HG03432 (cell line): Measurements from ENCODE around the gene DNTTIP2.
"Not testable (repeated sequence)": the region's sequence is repeated elsewhere in the genome, so short reads cannot be mapped to it uniquely, and the experiment has no call there.

Source experiments
- ATAC-seq: cut with Tn5 transposase; IDR thresholded peaks from one replicate; pipeline ENCODE4 v1.9.1; 2021; ENCODE audit warnings: mild to moderate bottlenecking, moderate library complexity; ENCODE audit not compliant: unreplicated experiment

DNTTIP2 gene

DNA sequence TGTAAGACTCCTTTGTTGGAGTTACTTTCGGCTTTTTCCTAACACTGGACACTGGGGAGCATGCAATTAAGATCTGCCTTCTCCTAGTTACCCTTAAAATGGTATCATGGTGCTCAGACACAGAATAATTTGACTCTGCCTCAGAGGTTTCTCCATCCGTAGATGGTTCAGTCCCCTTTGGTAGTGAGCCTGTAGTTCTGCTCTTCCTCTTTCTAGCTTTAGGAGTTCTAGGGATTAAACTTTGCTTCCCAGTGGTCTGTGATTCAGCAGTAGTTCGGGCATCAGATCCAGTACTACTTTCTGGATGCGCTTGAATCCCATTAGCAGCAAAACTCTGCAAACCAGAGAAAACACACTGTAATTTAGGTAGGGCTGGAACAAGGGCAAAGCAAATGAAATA, 1.5 kb downstream of the DNTTIP2 start:
- ATAC-seq: no peak

DNA sequence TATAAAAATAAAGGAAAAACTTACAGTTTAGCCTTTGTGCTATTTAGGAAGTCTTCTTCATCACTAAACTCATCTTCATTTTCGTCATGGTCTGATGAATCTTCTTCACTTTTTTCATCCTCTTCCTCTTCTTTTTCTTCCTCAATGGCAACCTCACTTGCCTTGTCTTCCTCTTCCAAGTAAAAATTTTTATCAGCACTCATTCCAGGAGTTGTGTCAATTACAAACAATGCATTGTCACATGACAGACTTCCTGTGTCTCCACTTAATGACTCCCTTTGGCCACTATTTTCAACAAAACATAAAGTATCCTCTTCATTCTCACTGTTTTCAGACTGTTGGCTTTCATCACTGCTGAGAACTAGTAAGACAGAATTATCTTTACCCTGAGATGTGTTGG, 2.8 kb downstream of the DNTTIP2 start:
- no peak for ATAC-seq

DNA sequence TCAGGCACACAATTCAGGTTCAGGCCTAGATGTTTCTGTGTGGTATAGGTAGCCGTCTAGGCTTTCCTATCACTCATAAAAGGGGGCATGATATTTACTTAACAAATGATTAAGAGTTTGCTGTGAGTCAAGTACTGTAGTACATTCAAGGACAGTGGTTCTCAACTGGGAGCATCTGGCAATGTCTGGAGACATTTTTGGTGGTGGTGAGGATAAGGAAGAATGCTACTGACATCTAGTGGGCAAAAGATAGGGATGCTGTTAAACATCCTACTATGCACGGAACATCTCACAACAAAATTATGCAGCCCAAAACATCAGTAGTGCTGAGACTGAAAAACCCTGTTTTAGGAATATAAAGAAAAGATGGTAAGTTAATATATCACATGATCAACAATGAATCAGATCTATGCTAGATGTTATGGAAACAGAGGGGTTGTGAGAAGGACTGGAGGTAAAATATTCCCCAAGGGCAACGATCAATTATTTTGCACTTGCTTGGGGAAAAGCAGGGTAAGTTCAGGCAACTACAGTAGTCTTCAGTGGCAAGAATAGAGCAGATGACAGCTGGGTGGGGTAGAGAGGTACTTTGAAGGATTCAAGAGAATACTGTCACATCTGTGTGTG, 4.9 kb downstream of the DNTTIP2 start:
- ATAC-seq: no peak

DNA sequence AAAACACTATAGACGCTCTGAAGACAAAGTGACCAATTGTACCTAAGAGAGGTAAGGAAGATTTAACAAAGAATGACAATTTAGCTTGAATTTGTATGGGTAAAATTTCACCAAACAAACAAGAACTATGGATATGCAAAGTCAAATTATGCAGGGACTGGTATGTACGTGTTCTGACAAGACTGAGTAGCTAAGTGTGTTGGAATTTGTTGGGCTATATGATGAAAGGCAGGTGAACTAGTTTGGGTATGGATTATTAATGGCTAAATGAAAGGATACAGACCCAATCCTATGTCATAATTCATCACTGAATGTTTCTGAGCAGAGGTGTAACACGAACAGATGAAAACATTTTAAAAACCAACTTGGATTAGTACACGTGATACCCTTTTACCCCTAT, 7.6 kb downstream of the DNTTIP2 start:
- ATAC-seq: no peak

DNA sequence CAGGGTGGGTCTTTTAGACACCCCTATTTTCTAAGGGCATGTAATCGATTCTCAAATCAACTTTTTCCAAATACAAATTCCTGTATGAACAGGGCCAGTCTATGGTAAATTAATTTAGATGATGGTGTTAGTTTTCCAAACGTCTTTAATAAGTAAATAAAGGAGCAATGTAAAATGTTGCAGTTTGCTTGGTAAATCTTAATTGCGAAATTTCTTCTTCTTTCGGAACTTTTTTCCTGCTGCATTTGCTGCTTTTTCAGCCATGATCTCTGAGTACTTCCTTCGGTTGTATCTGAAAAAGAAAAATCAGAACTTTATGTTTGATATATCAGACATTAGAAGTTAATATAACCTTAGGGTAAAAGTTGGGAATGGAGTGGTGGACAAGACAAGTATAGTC, 9.4 kb downstream of the DNTTIP2 start:
- no peak for ATAC-seq

DNA sequence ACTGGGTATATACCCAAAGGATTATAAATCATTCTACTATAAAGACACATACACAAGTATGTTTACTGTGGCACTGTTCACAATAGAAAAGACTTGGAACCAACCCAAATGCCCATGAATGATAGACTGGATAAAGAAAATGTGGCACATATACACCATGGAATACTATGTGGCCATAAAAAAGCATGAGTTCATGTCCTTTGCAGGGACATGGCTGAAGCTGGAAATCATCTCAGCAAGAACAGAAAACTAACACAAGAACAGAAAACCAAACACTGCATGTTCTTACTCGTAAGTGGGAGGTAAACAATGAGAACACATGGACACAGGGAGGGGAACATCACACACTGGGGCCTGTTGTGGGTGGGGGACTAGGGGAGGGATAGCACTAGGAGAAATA, 10.5 kb downstream of the DNTTIP2 start:
- ATAC-seq: not testable (repeated sequence)

DNA sequence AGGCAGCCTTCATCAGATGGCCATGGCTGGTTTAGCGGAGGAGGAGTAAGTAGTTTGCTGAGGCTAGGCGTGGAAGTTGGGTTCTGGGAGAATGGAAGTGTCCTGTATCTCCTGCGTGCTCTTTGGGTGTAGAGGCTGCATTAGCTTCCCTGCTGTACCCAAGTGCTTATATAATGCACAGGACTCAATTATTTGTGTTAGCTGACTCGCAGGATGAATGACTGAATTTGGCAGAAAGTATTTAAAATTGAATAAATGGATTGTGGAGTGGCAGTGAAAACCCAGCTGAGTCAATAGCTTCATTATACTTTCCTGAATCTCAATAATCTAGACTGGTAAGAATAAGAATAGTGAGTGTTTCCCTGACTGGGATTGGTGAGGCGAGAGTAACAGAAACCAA, 13.8 kb downstream of the DNTTIP2 start:
- ATAC-seq: no peak

DNA sequence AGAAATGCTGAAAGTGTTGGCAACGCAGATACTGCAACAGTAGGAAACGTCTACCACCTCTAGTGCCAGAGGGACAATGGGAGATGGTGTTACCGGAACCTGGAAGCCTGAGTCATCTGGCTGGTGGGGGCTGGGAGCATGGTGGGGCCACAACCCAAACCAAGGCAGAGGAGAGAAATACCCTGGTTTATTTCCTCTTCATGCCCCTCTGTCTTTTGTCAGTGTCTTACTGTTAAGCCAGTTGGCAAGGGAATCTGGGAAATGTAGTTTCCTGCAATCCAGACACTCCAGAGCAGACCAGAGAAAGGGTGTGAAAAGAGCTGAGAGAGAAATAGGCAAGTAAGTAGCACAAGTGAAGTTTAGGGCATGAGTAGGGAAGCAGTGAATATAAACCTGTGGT, 14.8 kb downstream of the DNTTIP2 start:
- no peak for ATAC-seq

DNA sequence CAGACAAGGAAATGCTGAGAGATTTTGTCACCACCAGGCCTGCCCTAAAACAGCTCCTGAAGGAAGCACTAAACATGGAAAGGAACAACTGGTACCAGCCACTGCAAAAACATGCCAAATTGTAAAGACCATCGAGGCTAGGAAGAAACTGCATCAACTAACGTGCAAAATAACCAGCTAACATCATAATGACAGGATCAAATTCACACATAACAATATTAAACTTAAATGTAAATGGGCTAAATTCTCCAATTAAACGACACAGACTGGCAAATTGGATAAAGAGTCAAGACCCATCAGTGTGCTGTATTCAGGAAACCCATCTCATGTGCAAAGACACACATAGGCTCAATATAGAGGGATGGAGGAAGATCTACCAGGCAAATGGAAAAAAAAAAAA, 21.4 kb downstream of the DNTTIP2 start:
- ATAC-seq: not testable (repeated sequence)

DNA sequence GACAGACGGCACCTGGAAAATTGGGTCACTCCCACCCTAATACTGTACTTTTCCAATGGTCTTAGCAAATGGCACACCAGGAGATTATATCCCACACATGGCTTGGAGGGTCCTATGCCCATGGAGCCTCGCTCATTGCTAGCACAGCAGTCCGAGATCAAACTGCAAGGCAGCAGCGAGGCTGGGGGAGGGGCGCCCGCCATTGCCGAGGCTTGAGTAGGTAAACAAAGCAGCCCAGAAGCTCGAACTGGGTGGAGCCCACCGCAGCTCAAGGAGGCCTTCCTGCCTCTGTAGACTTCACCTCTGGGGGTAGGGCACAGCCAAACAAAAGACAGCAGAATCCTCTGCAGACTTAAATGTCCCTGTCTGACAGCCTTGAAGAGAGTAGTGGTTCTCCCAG, 23.0 kb downstream of the DNTTIP2 start:
- ATAC-seq: not testable (repeated sequence)

DNA sequence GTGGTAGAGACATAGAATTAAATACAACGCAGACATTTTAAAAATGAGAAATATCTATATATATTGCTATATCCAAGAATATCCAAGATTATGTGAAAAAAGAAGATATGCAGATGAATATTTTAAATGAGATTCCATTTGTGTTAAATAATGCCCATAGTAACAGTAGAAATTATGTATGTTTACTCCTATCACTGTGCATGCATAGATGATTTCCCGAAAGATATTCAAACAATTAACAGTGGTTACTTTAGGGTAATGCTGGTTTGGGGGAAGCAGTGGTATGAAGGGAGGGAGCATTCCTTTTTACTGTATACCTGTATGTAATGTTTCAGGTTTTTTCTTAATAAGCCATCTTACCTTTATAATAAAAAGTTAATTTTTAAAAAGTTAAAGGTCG, 25.1 kb downstream of the DNTTIP2 start:
- ATAC-seq: no peak

DNA sequence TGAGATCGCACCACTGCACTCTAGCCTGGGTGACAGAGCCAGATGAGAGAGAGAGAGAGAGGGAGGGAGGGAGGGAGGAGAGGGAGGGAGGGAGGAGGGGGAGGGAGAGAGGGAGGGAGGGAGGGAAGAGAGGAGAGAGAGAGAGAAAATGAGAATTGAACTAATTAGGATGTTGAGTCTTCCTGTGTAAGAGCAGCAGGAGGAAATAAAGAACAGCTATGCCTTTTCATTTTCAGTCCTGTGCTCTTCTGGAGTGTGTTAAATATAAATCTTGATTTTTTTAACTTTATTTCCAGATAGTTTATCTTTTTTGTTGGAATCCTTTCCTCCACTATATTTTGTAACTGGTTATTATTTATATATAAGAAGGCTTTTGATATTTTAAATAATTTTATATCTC, 27.1 kb downstream of the DNTTIP2 start:
- ATAC-seq: no peak

DNA sequence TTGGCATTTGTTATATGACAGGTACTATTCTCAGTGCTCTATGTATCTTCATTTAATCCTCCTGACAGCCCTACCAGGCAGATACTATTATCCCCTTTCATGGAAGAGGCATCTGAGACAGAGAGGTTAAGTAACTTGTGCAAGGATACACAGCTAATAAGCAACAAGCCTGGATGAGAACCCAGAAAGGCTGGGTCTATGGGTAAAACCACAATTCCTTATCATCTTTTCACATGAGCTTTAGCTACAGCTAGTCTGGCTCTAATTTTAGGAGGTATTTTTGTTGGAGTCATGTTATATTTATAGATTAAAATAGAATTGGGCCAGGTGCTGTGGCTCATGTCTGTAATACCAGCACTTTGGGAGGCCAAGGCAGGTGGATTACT, 27.7 kb downstream of the DNTTIP2 start:
- no peak for ATAC-seq

DNA sequence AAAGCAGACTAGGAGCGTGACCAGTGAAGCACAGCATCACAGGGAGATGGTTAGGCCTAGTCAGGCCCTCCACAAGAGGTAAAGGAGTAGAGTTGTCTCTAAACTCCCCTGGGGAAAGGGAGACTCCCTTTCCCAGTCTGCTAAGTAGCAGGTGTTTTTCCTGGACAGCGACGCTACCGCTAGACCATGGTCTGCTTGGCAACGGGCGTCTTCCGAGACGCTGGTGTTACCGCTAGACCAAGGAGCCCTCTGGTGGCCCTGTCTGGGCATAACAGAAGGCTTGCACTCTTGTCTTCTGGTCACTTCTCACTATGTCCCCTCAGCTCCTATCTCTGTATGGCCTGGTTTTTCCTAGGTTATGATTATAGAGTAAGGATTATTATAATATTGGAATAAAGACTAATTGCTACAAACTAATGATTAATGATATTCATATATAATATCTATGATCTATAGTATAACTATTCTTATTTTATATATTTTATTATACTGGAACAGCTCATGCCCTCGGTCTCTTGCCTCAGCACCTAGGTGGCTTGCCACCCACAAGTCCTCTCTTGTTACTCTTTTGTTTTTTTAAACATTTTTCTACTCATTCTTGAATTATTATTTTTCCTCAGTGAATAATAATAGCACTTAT, 28.2 kb downstream of the DNTTIP2 start:
- ATAC-seq: not testable (repeated sequence)

DNA sequence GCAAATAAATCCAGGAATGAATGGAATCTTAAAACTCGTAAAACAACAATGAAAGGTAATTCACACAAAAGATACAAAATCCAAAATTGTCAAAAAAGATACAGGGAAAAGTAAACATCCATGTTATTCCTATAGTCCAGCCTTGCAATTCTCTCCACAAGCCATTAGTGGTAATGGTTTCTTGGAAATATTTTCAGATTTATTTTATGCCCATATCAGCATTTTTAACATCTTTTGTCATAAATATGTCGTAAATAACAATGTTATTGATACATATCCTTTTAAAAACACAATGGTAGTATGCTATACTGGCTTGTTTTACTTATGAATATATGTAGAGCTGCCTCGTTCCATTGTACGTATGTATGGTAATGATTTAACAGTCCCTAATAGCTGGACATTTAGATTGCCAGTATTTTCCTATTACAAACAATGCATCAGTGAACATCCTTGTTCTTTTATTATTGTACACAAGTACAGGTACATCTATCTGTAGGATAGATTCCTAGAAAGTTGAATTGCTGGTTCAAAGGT, 30.6 kb downstream of the DNTTIP2 start:
- ATAC-seq: no peak

DNA sequence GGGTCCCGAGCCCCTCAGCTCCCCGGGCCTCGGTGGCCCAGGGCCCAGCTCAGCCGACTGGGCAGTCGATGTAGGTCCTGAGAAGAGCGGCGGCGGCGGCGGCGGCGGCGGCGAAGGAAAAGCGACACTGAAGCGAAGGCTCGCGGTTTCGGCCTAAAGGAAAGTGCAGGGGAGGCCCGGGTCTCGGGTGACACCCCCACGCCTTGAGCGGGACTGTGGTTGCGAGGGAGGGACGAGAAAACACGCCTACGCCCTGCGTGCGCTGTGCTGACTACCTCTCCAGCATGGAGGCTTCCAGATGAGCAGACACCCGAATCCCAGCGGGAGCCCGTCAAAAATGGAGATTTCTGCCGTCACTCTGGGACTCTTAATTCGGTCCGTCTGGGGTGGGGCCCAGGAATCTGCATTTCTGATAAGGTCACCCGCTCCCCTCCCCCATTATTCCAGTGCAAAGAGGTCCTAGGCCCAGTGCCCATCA, 31.2 kb downstream of the DNTTIP2 start:
- peak; percentile 29 for ATAC-seq

DNA sequence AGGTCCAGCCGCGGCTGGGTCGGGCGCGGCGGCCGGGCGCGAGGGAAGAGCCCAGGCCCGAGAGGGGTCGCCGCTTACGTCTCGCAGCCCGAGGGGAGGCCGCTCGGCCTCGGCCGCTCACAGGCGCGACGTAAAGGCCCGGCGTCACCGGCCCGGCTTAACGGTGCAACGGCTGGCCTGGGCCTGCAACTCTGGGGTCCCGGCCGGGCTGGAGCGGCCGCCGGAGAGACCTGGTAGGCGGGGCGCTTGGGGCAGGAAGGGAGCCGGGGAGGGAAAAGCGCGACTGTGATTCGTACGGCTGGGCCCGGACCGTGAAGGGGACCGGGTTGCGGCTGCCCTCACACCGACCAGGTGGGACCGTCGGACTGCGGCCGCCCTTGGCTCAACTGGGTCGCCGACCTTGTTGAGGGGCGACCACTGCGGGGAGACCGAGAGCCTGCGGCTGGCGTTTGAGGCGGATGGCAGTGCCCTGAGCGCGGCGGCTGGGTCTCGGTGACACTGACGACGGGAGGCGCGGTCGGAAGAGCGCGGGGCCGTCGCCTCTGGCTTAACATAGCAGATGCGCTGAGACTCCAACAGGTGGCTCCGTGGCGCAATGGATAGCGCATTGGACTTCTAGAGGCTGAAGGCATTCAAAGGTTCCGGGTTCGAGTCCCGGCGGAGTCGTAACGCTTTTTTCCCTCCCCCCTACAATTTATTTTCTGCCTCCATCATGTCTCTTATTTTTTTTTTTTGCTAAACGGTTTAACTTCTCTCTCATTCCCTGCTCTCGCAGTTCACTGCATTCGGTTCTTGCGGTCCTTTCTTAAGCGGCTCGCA, 31.8 kb downstream of the DNTTIP2 start:
- peak; percentile 72 for ATAC-seq

DNA sequence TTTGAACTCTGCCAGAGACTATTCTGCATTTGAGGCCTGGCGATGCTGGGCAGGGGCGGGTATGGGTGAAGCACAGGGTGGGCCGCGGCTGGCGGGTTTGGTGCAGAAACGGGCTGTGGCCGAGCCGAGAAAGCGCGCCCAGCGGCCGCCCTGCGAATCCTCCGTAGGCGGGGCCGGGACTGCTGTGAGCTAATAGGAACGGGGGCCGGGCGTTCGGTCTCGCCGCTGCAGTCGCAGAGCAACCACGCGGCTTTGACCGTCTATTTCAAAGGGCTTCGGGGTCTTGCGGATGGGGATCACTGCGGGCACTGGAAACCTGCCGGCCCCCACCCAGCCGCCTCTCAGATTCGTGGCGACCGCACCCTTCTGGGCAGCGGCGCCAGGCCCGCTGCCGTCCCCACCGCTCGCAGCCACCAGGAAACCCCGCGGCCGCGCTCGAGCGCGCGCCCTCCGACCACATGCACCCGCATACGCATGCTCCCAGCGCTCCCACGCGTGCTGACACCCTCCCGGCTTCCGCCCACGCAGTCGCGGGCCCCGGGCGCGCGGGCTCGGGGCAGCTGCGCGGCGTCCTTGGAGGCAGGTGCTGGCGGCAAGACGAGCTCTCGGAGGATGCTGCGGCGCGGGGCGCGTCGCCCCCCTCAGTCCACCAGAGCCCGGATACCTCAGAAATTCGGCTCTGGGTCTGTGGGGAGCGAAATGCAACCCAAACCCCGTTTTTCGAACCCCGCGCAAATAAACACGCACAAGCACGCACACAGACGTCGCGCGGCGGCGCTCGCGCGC, 32.6 kb downstream of the DNTTIP2 start:
- peak; percentile 56 for ATAC-seq

DNA sequence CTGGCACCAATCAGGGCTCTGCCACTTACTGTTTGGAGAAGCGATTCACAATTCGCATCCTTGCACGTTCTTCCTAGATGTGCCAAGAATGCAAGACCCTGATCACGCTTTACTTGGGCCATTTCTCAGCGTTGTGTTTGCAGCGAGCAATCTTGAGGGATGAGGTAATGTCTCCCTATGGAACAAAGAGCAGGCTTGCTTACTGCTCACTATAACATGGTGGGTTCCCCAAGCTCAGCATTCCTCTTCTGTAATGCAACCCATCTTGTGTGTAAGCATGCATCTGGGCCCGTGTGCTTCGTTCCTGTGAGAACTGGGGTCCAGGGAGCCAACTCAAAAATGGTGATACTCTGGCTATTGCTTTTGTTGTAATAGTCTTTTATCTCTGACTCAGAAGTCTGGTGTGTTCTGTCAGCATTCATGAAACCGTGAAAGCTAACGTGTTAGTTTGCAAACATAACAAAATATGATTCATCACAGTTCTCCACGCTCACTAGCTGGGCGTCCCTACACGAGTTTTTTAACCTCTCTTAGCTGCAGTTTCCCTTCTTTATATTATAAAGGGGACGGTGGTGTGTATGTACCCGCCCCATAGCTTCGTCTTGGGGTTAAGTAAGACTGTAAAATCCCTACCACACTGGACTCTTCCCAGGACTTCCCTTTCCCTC, 33.3 kb downstream of the DNTTIP2 start:
- ATAC-seq: peak; percentile 5

DNA sequence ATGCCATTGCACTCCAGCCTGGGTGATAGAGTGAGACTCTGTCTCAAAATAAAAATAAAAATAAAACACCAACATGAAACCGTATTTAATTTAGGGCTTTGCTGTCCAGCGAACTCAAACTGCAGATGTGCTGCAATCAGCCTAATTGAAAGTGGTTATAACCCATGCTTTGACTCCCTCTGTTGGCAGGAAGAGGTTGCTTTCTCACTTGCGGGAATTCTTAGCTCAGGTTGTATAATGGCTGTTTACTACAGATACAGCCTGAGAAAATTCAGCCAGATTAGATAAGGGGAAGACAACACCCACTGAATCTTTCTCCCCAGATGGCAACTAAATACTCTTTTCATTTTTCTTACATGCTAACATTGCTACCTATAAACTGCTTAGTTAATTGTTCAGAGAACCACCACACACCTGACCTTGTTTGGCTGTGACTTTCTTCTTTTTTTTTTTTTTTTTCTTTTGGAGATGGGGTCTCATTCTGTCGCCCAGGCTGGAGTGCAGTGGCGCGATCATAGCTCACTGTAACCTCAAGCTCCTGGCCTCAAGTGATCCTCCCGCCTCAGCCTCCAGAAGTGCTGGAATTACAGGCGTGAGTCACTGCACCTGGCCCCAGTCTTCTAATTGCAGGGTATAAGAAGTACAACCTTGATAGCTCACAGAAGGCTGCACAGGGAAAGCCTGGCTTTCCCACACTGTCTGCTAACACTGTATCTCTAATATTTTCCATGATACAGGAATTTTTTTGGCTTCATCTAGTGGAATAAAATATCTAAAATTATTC, 34.6 kb downstream of the DNTTIP2 start:
- no peak for ATAC-seq
